CD4-positive, alpha-beta memory T cell (primary cell): ENCODE measurements around the gene ANAPC7. TPM values are rescaled to one million over a fixed set of nuclear protein-coding genes. Genes with fewer than 3 reads are reported as not detected.
A peak's percentile ranks its signal among the peaks of the same experiment; 100 is the strongest.

Experiments used
- CTCF ChIA-PET: fragments of 350-600 bp; sonication (Branson Sonifier 250); formaldehyde crosslinking; loops from one replicate; lab custom pipeline; 2021; ENCODE audit warnings: inconsistent platforms; ENCODE audit not compliant: partially characterized antibody; lab: Charles Lee
- POLR2A ChIA-PET: fragments of 350-600 bp; sonication (Branson Sonifier 250); formaldehyde crosslinking; loops from one replicate; lab custom pipeline; 2021; ENCODE audit not compliant: partially characterized antibody; lab: Charles Lee
- DNase-seq, 5 donors: peaks; one replicate each; pipeline versions ENCODE4 v3.0.0 to v3.0.0-alpha.2; 2020 to 2022; ENCODE audit warnings: mixed read lengths in 1 of 5
- H3K27ac ChIP-seq: one replicate; pipeline ENCODE4 v1.7.0; 2013; ENCODE audit warnings: low read depth, low read length
- H3K27me3 ChIP-seq: 2 replicates; pipeline ENCODE4 v1.7.0; 2013; ENCODE audit warnings: mild to moderate bottlenecking, low read length, moderate library complexity; ENCODE audit not compliant: insufficient read depth
- H3K36me3 ChIP-seq: 2 replicates; pipeline ENCODE4 v1.7.0; 2013; ENCODE audit warnings: mild to moderate bottlenecking, low read length, moderate library complexity; ENCODE audit not compliant: insufficient read depth
- H3K4me1 ChIP-seq: 2 replicates; pipeline ENCODE4 v1.7.0; 2013; ENCODE audit warnings: mild to moderate bottlenecking, low read length, moderate library complexity; ENCODE audit not compliant: insufficient read depth
- H3K4me3 ChIP-seq, 2 donors: one replicate each; pipeline ENCODE4 v1.7.0; 2013; ENCODE audit warnings: low read length in 2 of 2, mild to moderate bottlenecking in 1 of 2
- H3K9me3 ChIP-seq, 2 donors: one replicate each; pipeline ENCODE4 v1.7.0; 2013; ENCODE audit warnings: low read length in 2 of 2, control low read depth in 1 of 2; ENCODE audit not compliant: control insufficient read depth in 1 of 2
- H3K27ac Mint-ChIP-seq, 7 donors: one replicate each; pipeline ENCODE4 v1.8.0; 2020 to 2021; ENCODE audit warnings: mixed read lengths in 7 of 7, mild to moderate bottlenecking in 6 of 7, inconsistent platforms in 3 of 7, moderate library complexity in 3 of 7
- H3K27me3 Mint-ChIP-seq, 2 donors: one replicate each; pipeline ENCODE4 v1.8.0; 2020 to 2021; ENCODE audit warnings: mixed read lengths in 2 of 2
- H3K36me3 Mint-ChIP-seq, 2 donors: one replicate each; pipeline ENCODE4 v1.8.0; 2020 to 2021; ENCODE audit warnings: mixed read lengths in 2 of 2, inconsistent platforms in 1 of 2, mild to moderate bottlenecking in 1 of 2
- H3K4me1 Mint-ChIP-seq, 4 donors: one replicate each; pipeline ENCODE4 v1.8.0; 2020 to 2021; ENCODE audit warnings: mixed read lengths in 4 of 4, mild to moderate bottlenecking in 1 of 4
- H3K4me3 Mint-ChIP-seq, 8 donors: one replicate each; pipeline ENCODE4 v1.8.0; 2020 to 2021; ENCODE audit warnings: mixed read lengths in 8 of 8, mild to moderate bottlenecking in 7 of 8, moderate library complexity in 6 of 8, inconsistent platforms in 3 of 8
- H3K9me3 Mint-ChIP-seq, 8 donors: one replicate each; pipeline ENCODE4 v1.8.0; 2020 to 2021; ENCODE audit warnings: mixed read lengths in 8 of 8, mild to moderate bottlenecking in 5 of 8, inconsistent platforms in 3 of 8, moderate library complexity in 1 of 8
- intact Hi-C: fragments of 100-400 bp; cut with micrococcal nuclease; formaldehyde crosslinking; loops from one replicate; pipeline ENCODE4 v1.15.1; 2023
- polyA plus RNA-seq, 2 donors: library from polyadenylated mRNA; unstranded; fragments of 300-500 nt; fragmentation: Illumina TruSeq; gene quantifications; one replicate each; pipeline ENCODE4 v1.2.3, GENCODE V29; 2021
- total RNA-seq, 2 experiments: library from RNA; stranded (reverse); gene quantifications; one replicate each; pipeline ENCODE4 v1.2.3, GENCODE V29; 2021

Gene ANAPC7
- total and polyA plus RNA-seq, 4 experiments from 2014 or later, result 28.8 to 70.1 (median 50.4) TPM

- Mint-ChIP-seq H3K27ac (peak overlapping the region; percentile 69 to 94 (median 81)), H3K4me1 (peaks cover 19 to 32% (median 28%) of the 10 kb centered on the region in 4 donors), H3K9me3 (no peaks in the 10 kb centered on the region), H3K27me3 (no peaks in the 10 kb centered on the region), H3K36me3 (peaks cover 34 to 49% of the 10 kb centered on the region in 2 donors), H3K4me3 (peak overlapping the region in 4 of 8 donors; percentile 42 to 62 (median 54))
- Histone ChIP-seq H3K4me3 (no peak overlapping the region), H3K9me3 (no peaks in the 10 kb centered on the region), H3K36me3 (peaks cover 39% of the 10 kb centered on the region), H3K27ac (no peak overlapping the region), H3K27me3 (no peaks in the 10 kb centered on the region), H3K4me1 (peaks cover 24% of the 10 kb centered on the region)
- ChIA-PET POLR2A (interaction anchor here (1.4 kb wide), 1 partner anchor 68 kb away, joined by 3 read pairs; the partner anchor contains the start of gene ATP2A2), CTCF (interaction anchor here (1.1 to 2.5 kb wide), 2 partner anchors 18 to 82 kb away, joined by 5 to 16 read pairs; no protein-coding TSS in a partner anchor)
- DNase-seq, result no peak
- intact Hi-C loops, result no loop called here
These were observed 54.4 kb downstream of the ANAPC7 start for GRCh38 chr12:110349096-110349495.

- CTCF ChIA-PET, result interaction anchor here (1.1 to 2.5 kb wide), 2 partner anchors 17 to 83 kb away, joined by 5 to 16 read pairs; no protein-coding TSS in a partner anchor
- Mint-ChIP-seq H3K9me3 (no peaks in the 10 kb centered on the region), H3K36me3 (peaks cover 39 to 55% of the 10 kb centered on the region in 2 donors), H3K4me3 (no peak overlapping the region), H3K27me3 (no peaks in the 10 kb centered on the region), H3K4me1 (peaks cover 18 to 29% (median 24%) of the 10 kb centered on the region in 4 donors), H3K27ac (peak overlapping the region in 6 of 7 donors; percentile 7 to 94 (median 67))
- H3K36me3 ChIP-seq, result peaks cover 45% of the 10 kb centered on the region
- H3K4me1 ChIP-seq, result peaks cover 24% of the 10 kb centered on the region
- no peaks in the 10 kb centered on the region for H3K27me3 ChIP-seq
- POLR2A ChIA-PET, result interaction anchor here (1.4 kb wide), 1 partner anchor 68 kb away, joined by 3 read pairs; the partner anchor contains the start of gene ATP2A2
- no peaks in the 10 kb centered on the region for H3K9me3 ChIP-seq
- H3K4me3 ChIP-seq, result no peak overlapping the region
- no peak overlapping the region for H3K27ac ChIP-seq
- intact Hi-C loops, result no loop called here
- DNase-seq, result no peak
These were observed 55.0 kb downstream of the ANAPC7 start for GRCh38 chr12:110348431-110349059.

GRCh38 chr12:110347767-110348166 lies 55.7 kb downstream of the ANAPC7 start:
- no peak overlapping the region for H3K4me3 ChIP-seq
- Mint-ChIP-seq H3K9me3 (no peaks in the 10 kb centered on the region), H3K27me3 (no peaks in the 10 kb centered on the region), H3K4me1 (peaks cover 17 to 26% (median 23%) of the 10 kb centered on the region in 4 donors), H3K36me3 (peaks cover 47 to 63% of the 10 kb centered on the region in 2 donors), H3K4me3 (no peak overlapping the region), H3K27ac (peak overlapping the region in 1 of 7 donors; percentile 65)
- intact Hi-C loops, result no loop called here
- H3K4me1 ChIP-seq, result peaks cover 24% of the 10 kb centered on the region
- peaks cover 52% of the 10 kb centered on the region for H3K36me3 ChIP-seq
- no peaks in the 10 kb centered on the region for H3K27me3 ChIP-seq
- H3K9me3 ChIP-seq, result no peaks in the 10 kb centered on the region
- CTCF ChIA-PET, result no interaction called here
- POLR2A ChIA-PET, result interaction anchor here (0.8 to 1.4 kb wide), 2 partner anchors 32 to 67 kb away, joined by 3 read pairs; partner anchors contain the start of gene ATP2A2
- no peak for DNase-seq
- no peak overlapping the region for H3K27ac ChIP-seq

GRCh38 chr12:110345963-110346362 lies 57.5 kb downstream of the ANAPC7 start:
- no peak overlapping the region for H3K4me3 Mint-ChIP-seq
- Histone ChIP-seq H3K36me3 (peaks cover 68% of the 10 kb centered on the region), H3K27me3 (no peaks in the 10 kb centered on the region), H3K27ac (no peak overlapping the region), H3K4me3 (no peak overlapping the region), H3K4me1 (peaks cover 24% of the 10 kb centered on the region), H3K9me3 (no peaks in the 10 kb centered on the region)
- POLR2A ChIA-PET, result no interaction called here
- H3K27me3 Mint-ChIP-seq, result no peaks in the 10 kb centered on the region
- intact Hi-C loops, result no loop called here
- peaks cover 17 to 26% (median 23%) of the 10 kb centered on the region in 4 donors for H3K4me1 Mint-ChIP-seq
- peak overlapping the region in 1 of 7 donors; percentile 10 for H3K27ac Mint-ChIP-seq
- peaks cover 60 to 78% of the 10 kb centered on the region in 2 donors for H3K36me3 Mint-ChIP-seq
- CTCF ChIA-PET, result interaction anchor here (1.1 kb wide), 1 partner anchor 86 kb away, joined by 3 read pairs; no protein-coding TSS in a partner anchor
- no peak for DNase-seq
- no peaks in the 10 kb centered on the region for H3K9me3 Mint-ChIP-seq

GRCh38 chr12:110345176-110345661 lies 58.3 kb downstream of the ANAPC7 start:
- Mint-ChIP-seq H3K36me3 (peaks cover 66 to 84% of the 10 kb centered on the region in 2 donors), H3K27me3 (no peaks in the 10 kb centered on the region), H3K4me1 (peaks cover 16 to 25% (median 19%) of the 10 kb centered on the region in 4 donors), H3K4me3 (no peak overlapping the region), H3K27ac (no peak overlapping the region), H3K9me3 (no peaks in the 10 kb centered on the region)
- Histone ChIP-seq H3K4me3 (no peak overlapping the region), H3K9me3 (no peaks in the 10 kb centered on the region), H3K4me1 (peaks cover 22% of the 10 kb centered on the region), H3K27me3 (no peaks in the 10 kb centered on the region), H3K36me3 (peaks cover 74% of the 10 kb centered on the region), H3K27ac (no peak overlapping the region)
- ChIA-PET CTCF (interaction anchor here (1.1 kb wide), 1 partner anchor 86 kb away, joined by 3 read pairs; no protein-coding TSS in a partner anchor), POLR2A (no interaction called here)
- no peak for DNase-seq
- intact Hi-C loops, result no loop called here

GRCh38 chr12:110344657-110345056 lies 58.9 kb downstream of the ANAPC7 start:
- Histone ChIP-seq H3K4me3 (no peak overlapping the region), H3K4me1 (peaks cover 17% of the 10 kb centered on the region), H3K27ac (no peak overlapping the region), H3K27me3 (no peaks in the 10 kb centered on the region), H3K36me3 (peaks cover 79% of the 10 kb centered on the region), H3K9me3 (no peaks in the 10 kb centered on the region)
- H3K9me3 Mint-ChIP-seq, result no peaks in the 10 kb centered on the region
- intact Hi-C loops, result no loop called here
- H3K4me1 Mint-ChIP-seq, result peaks cover 10 to 19% (median 13%) of the 10 kb centered on the region in 4 donors
- POLR2A ChIA-PET, result interaction anchor here (0.9 kb wide), 1 partner anchor 87 kb away, joined by 3 read pairs; no protein-coding TSS in a partner anchor
- H3K36me3 Mint-ChIP-seq, result peaks cover 72 to 86% of the 10 kb centered on the region in 2 donors
- DNase-seq, result no peak
- H3K27me3 Mint-ChIP-seq, result no peaks in the 10 kb centered on the region
- H3K4me3 Mint-ChIP-seq, result no peak overlapping the region
- no peak overlapping the region for H3K27ac Mint-ChIP-seq
- CTCF ChIA-PET, result no interaction called here
